ENCODE results near the gene GLOD4. TPM values are rescaled to one million over a fixed set of nuclear protein-coding genes. Genes with fewer than 3 reads are reported as not detected.

Gene GLOD4
- total and polyA plus RNA-seq, 8 donors, result 6.4 to 213 (median 86.6) TPM

DNA sequence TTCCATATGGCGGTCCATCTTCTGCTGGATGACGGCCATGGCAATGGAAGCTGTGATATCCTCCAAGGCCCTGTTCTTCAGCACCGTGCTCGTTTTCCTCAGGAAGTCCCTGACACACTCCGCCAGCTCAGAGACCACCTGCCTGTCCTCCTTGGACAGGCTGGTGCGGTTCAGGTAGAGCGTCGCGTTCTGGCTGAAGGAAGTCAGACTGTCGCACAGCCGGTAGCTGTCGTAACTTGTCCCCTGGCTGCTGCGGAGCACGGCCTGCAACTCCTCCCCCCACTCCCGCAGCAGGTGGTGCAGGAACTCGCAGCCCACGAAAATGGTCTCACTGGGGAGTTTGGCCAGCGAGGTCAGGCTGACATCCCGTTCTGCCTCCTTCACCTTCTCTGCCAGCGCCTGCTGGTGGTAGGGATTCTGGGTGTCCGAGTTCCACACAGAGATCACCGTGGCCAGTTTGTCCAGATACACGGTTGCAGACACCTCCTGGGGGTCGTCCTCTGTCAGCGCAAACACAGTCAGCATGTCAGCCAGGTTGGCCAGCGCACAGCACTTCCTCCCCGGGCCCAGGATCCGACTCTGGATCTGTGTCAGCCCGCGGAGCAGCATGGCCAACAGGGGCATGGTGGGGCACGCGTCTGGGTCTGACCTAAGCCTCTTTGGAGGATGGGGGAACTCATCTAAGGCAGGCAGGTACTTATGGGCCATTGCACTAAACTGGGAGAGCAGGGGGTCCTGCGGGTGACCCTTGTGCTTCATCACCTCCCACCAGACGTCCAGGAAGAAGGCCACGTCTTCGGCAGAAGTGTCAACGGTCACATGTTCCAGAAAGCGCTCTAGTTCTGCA lies 35.1 kb downstream of the GLOD4 start:
- DNase-seq, result no peak
- TF ChIP-seq CTCF (IDR thresholded peaks at IDR 0.05) (no peak), POLR2AphosphoS5 (IDR thresholded peaks at IDR 0.05) (no peak), EP300 (IDR thresholded peaks at IDR 0.05) (no peak), POLR2A (IDR thresholded peaks at IDR 0.05) (no peak)
- H3K4me3 ChIP-seq, result no peak overlapping the region
- intact Hi-C loops (cut with DNase I; ENCODE audit: low total_unique reads), result no loop called here
- WGBS, 5 donors, result 91 to 94% (median 92%) methylated on average over 36 to 38 of the region's 38 CpGs
- H3K27ac ChIP-seq, result no peak overlapping the region
- H3K4me1 ChIP-seq, result peaks cover 17 to 21% (median 19%) of the 10 kb centered on the region in 4 donors
- H3K9me3 ChIP-seq, result no peaks in the 10 kb centered on the region
- H3K36me3 ChIP-seq, result peaks cover 51 to 65% (median 63%) of the 10 kb centered on the region in 4 donors
- H3K27me3 ChIP-seq, result no peaks in the 10 kb centered on the region

- H3K36me3 ChIP-seq, result peaks cover 59 to 73% (median 71%) of the 10 kb centered on the region in 4 donors
- H3K27ac ChIP-seq, result no peak overlapping the region
Observed at GRCh38 chr17:746181-746580, 35.9 kb downstream of the GLOD4 start.

GRCh38 chr17:745406-745805 lies 36.7 kb downstream of the GLOD4 start:
- no peak for TF ChIP-seq POLR2A (IDR thresholded peaks at IDR 0.05)
- no peak for TF ChIP-seq CTCF (IDR thresholded peaks at IDR 0.05)
- TF ChIP-seq POLR2AphosphoS5 (IDR thresholded peaks at IDR 0.05), result no peak
- no peak for TF ChIP-seq EP300 (IDR thresholded peaks at IDR 0.05)
- 85 to 97% (median 93%) methylated on average over 6 to 11 of the region's 11 CpGs for WGBS, 5 donors
- Histone ChIP-seq H3K27me3 (no peaks in the 10 kb centered on the region), H3K27ac (no peak overlapping the region), H3K9me3 (no peaks in the 10 kb centered on the region), H3K4me3 (no peak overlapping the region), H3K4me1 (peaks cover 4 to 9% (median 5%) of the 10 kb centered on the region in 4 donors), H3K36me3 (peaks cover 65 to 81% (median 79%) of the 10 kb centered on the region in 4 donors)
- no peak for DNase-seq
- intact Hi-C loops (cut with DNase I; ENCODE audit: low total_unique reads), result no loop called here

More at GRCh38 chr17:746181-746580, 35.9 kb downstream of the GLOD4 start:
- TF ChIP-seq POLR2AphosphoS5 (IDR thresholded peaks at IDR 0.05) (no peak), CTCF (IDR thresholded peaks at IDR 0.05) (no peak), POLR2A (IDR thresholded peaks at IDR 0.05) (no peak), EP300 (IDR thresholded peaks at IDR 0.05) (no peak)
- no peaks in the 10 kb centered on the region for H3K27me3 ChIP-seq
- peaks cover 11 to 17% (median 13%) of the 10 kb centered on the region in 4 donors for H3K4me1 ChIP-seq
- H3K9me3 ChIP-seq, result no peaks in the 10 kb centered on the region
- DNase-seq, result no peak
- 72 to 88% (median 83%) methylated on average over 6 to 9 of the region's 9 CpGs for WGBS, 5 donors
- intact Hi-C loops (cut with DNase I; ENCODE audit: low total_unique reads), result no loop called here
- no peak overlapping the region for H3K4me3 ChIP-seq

- Histone ChIP-seq H3K27me3 (no peaks in the 10 kb centered on the region), H3K4me3 (no peak overlapping the region), H3K36me3 (peaks cover 65 to 86% (median 84%) of the 10 kb centered on the region in 4 donors), H3K27ac (no peak overlapping the region), H3K9me3 (no peaks in the 10 kb centered on the region), H3K4me1 (peaks cover 0 to 4% (median under 1%) of the 10 kb centered on the region in 4 donors)
- intact Hi-C loops (cut with DNase I; ENCODE audit: low total_unique reads), result no loop called here
- WGBS, 5 donors, result 73 to 91% (median 81%) methylated on average over 8 to 9 of the region's 9 CpGs
- no peak for DNase-seq
- TF ChIP-seq EP300 (IDR thresholded peaks at IDR 0.05), result no peak
- no peak for TF ChIP-seq CTCF (IDR thresholded peaks at IDR 0.05)
- no peak for TF ChIP-seq POLR2AphosphoS5 (IDR thresholded peaks at IDR 0.05)
- TF ChIP-seq POLR2A (IDR thresholded peaks at IDR 0.05), result no peak
Observed at GRCh38 chr17:744937-745336, 37.1 kb downstream of the GLOD4 start.
